HFF-Myc (cell line): ENCODE data around the gene KIRREL3.

Experiments
- DNase-seq: peaks from one replicate; pipeline ENCODE4 v3.0.0-alpha.2; 2011; ENCODE audit warnings: low read depth; ENCODE audit errors: extremely low read depth
- H3K4me3 ChIP-seq: replicated peaks from 2 replicates; pipeline ENCODE4 v1.5.1; 2011; ENCODE audit warnings: low read depth, mild to moderate bottlenecking, control low read depth, low read length
- CTCF ChIP-seq: IDR thresholded peaks from 2 replicates; pipeline ENCODE4 v1.5.1; 2012; ENCODE audit warnings: mild to moderate bottlenecking, low read depth, low read length, control low read depth; ENCODE audit errors: missing control alignments

Gene KIRREL3

GRCh38 chr11:126920833-126921232 lies 79.7 kb downstream of the KIRREL3 start:
- no peak overlapping the region for H3K4me3 ChIP-seq
- peak; percentile 23 for TF ChIP-seq CTCF
- no peak for DNase-seq

DNA sequence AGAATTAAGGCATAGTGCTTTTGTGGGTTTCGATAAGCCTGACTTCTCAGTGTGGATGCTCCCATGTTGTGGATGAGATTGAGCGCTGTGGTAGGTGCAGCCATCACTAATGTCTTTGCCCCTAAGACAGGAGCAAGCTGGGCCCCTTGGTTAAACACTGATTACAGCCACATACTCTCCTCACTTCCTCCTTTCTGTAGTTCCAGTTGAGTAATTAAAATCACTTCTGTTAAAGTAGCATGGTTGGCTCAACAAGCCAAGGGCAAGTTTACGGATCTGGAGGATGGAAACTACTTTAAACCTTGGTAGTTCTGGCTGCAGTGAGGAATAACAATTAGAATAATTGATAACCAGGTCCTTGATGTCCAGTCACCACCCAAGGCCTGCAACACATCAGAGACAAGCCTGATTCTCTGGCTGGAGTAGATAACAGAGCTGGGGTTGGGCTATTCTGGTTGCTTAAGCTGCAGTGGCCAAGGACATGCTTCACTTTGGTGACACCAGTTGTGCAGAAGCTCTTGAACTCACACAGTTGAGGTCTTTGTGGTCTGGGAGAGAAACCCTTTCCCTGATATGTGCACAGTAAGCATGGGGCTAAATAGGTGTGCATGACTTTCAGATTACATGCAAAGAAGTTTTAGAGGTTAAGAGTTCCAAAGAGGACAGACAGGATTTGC lies 81.3 kb downstream of the KIRREL3 start:
- no peak overlapping the region for H3K4me3 ChIP-seq
- DNase-seq: no peak
- TF ChIP-seq CTCF: no peak

DNA sequence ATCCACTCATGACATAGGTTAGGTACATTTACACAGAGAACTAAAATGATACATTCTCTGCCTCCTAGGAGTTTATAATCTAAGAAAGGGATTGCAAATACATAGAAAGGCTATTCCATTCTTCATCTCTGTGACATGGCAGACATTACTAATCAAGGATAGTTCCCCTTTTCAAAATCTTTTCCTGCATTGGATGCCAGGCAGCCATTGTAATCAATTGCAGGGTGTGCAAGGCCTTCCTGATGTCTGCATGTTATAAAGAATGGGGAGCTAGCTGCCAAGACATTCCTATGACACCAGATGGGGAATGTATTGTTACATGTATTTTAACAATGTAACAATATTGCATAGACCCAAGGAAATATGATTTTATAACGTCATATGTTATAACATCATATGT lies 82.0 kb downstream of the KIRREL3 start:
- DNase-seq: no peak
- no peak overlapping the region for H3K4me3 ChIP-seq
- TF ChIP-seq CTCF: no peak

- DNase-seq: peak; percentile 93
- no peak for TF ChIP-seq CTCF
- H3K4me3 ChIP-seq: no peak overlapping the region
Observed at GRCh38 chr11:126917531-126918204, 82.9 kb downstream of the KIRREL3 start.

GRCh38 chr11:126915430-126915829 lies 85.1 kb downstream of the KIRREL3 start:
- no peak overlapping the region for H3K4me3 ChIP-seq
- TF ChIP-seq CTCF: no peak
- DNase-seq: no peak

- no peak for DNase-seq
Observed at GRCh38 chr11:126914941-126915340, 85.6 kb downstream of the KIRREL3 start.

More at GRCh38 chr11:126914941-126915340, 85.6 kb downstream of the KIRREL3 start:
- no peak for TF ChIP-seq CTCF
- no peak overlapping the region for H3K4me3 ChIP-seq
